Medulla oblongata (tissue), 1 donor: Measurements from ENCODE around the gene JMJD1C.
A peak's percentile ranks its signal among the peaks of the same experiment; 100 is the strongest.

Source experiments
- DNase-seq: peaks from one replicate; pipeline ENCODE4 v3.0.0-alpha.2; 2015; ENCODE audit errors: extremely low spot score

Gene JMJD1C

DNA sequence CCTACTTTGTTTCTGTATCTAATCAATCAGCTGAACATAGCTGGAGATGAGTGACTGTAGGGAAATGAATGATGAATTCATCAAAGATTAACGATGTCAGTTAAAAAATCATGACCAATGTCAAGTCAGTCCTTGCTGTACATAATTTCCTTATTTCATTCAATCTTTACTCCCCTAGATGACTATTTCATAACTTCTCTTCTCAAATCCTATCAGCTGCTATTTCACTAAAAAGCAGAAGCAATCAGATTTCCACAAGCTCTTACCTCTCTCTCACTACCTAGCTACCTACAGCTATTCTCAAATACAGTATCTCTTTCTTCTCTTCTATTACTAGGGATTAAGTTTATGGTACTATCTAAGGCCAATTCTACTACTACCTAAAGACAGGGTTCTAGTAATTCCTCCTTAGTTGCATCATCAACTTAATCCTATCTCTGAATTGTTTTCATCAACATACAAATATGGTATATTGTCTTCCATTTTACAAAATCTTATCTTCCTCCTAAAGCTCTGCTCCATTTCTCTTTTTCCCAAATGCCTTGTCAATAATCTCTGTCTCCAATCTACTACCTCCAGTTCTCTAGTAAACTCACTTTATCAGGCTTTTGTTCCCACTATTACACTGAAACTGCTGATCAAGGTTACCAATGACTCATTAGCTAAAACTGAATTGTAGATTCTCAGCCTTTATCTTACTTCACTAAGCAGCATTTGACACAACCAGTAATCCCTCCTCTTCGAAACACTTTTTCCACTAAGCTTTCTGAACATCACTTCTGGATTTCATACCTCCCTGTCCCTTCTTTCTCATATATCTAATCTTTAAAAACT is 28.4 kb downstream of the JMJD1C start:
- DNase-seq = no peak

DNA sequence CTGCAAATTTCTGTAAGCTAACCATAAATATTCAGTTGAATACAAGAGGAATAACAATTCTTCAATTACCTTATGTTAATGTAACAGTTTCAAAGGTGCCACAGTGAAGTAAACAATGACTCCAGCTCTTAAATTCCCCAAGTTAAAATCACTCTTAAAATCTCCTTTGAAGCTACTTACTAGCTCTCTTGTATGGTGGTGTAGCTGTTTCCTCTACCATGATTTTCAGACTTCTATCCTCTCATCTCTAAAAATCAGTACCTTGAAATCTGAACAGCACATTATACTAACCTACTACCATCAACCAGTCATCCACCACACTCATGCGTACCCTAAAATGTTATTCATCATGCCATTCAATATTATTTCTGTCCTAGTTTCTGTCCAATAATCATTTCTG is 29.6 kb downstream of the JMJD1C start:
- no peak for DNase-seq

DNA sequence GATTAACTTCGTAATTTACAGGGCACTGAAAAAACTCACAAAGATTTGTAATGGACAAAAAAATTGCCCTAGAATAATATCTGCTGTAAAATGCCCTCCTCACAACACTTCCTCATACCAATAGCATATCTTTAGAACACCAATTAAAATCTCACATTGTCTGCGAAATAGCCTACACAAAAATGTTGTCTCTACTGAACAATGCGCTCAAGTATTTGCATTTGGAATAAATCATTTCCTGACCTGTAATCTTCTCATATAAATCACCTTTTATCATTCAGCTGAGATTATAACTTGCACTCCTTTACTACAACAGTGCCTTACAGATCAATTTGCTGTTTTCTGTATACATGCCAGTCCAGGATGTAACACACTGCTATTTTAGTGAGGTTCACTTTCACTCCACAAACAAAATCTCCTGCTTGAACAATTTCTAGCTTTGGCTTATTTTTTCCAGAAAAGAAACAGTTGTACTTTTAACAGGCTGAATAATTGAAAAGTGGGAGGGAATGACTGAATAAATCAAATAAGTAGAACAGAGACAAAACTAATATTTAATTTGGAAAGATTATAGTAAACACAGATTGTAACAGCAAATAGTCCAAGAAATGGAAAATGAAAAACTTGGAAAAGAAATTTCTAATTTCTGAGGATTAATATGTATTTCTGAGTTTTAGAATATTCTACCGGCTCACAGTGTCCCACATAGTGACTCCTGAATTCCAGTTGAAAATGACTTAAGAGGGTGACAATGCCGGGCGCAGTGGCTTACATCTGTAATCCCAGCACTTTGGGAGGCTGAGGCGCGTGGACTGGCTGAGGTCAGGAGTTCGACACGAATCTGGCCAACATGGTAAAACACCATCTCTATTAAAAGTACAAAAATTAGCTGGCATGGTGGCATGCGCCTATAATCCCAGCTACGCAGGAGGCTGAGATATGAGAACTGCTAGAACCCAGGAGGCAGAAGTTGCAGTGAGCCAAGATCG is 30.6 kb downstream of the JMJD1C start:
- no peak for DNase-seq

DNA sequence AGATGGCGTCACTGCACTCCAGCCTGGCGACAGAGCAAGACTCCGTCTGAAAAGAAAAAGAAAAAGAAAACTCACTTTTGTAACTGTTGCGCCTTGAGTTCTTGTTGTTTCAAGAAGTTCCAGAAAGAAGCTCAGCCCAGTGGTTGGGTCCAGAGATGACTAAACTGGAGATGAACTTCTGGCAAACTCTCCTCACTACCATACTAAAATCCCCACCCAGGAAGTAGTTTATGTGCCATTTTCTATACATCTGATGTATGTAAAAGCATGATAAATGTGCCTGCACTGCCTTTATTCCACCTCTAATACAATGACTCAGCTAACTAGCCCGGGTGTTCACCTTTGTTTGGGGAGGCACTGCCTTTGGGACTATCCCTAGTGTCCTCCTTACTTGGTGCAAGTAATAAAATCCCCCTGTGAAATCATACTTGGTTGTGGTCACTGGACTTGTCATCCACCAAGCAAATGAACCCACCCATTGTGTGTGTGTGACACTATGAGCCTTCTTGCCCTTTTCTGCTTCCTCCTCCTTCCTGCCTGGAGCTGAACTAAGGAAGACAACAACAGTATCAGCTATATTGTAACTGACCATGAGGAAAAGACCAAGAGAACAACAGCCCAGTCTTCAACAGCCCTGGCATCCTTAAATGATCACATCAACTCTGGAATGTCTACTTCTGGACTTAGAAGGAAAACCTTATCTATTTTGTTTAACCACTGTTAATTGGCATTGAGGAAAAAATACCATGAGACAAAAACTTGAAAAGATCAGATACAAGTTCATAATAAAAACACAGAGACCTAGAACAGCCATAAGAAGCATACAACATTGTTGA is 33.6 kb downstream of the JMJD1C start:
- no peak for DNase-seq

DNA sequence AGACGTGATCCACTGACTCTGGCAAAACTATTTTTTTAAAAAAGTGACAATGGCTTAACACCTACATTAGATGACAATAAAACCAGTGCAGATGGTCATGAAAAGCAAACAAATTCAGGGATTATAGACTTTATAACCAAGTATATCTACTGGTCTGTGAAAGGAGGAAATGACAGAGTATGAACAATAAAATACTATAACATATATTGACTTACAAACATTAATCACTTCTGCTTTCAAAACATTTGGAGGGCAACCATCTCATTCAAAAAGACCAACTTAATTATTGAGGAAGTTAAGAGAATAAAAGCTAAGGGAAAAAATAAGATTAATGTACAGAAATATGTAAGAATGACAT is 34.8 kb downstream of the JMJD1C start:
- no peak for DNase-seq

DNA sequence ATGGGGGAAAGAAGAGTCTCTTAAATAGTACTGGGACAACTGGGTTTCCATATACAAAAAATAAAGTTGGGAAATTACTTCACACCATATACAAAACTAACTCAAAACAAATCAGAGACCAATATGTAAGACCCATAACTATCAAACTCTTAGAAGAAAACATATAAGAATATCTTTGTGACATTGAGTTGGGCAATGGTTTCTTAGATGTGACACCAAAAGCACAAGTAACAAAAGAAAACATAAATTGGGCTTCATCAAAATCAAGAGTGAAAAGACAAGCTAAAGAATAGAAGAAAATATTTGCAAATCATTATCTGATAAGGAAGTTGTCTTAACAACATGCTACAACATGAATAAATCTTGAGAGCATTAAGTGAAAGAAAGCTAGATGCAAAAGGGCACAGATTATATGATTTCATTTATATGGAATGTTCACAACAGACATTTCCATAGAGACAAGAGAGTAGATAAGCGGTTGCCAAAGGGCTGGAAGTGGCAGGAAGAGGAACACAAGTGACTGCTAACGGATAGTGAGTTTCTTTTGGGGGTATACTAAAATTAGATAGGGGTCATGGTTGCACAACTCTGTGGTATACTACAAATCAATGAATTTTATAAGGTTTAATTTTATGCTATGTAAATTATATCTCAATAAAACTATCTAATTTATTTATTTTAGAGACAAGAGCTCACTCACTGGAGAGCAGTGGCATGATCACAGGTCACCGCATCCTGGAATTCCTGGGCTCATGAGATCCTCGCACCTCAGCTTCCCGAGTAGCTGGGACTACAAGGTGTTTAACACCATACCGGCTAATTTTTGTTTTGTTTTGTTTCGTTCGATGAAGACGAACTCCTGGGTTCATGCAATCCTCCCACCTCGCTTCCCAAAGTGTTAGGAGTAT is 35.4 kb downstream of the JMJD1C start:
- no peak for DNase-seq

DNA sequence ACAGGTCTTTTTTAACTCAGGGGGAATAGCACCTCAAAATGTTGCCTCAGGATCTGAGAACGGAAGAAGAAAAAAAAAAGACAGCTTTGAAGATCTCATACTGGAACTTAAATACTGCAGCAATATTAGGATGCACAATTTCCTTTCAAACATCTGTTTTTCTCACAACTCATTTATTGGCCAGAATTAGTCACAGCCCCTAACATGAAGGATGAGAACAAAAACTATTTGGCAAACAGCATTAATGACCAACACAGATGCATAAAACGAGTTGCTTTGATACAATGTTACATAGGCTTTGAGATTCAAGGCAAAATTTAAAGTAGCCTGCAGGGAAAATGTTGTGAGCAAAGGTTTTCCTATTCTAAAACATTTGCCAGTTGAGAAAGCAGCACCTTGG is 36.5 kb downstream of the JMJD1C start:
- DNase-seq = no peak

DNA sequence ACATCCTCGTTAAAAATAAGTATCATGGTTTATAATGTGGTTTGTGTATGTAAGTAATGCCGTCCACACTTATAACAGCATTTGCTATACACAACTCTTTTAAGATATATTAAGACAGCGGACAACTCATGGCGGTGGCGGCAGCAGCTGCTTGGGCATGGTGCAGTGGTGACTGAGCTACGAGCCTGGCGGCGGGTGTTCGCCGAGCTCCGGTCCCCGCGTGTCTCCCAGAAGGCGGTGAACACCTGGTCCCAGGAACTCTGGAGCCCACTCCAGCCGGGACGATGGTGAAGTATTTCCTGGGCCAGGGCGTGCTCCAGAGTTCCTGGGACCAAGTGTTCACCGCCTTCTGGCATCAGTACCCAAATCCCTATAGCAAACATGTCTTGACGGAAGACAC is 38.8 kb downstream of the JMJD1C start:
- no peak for DNase-seq

DNA sequence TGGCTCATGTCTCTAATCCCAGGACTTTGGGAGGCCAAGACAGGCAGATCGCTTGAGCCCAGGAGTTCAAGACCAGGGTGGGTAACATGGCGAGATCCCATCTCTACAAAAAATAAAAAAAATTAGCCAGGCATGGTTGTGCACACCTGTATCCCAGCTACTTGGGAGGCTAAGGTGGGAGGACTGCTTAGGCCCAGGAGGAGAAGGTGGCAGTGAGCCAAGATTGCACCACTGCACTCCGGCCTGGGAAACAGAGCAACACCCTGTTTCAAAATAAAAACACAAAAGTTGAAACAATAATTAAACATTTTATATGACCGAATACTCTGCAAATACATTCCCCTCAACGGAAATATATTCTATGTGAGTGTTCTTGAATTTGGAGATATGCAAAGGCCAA is 40.3 kb downstream of the JMJD1C start:
- DNase-seq = no peak

DNA sequence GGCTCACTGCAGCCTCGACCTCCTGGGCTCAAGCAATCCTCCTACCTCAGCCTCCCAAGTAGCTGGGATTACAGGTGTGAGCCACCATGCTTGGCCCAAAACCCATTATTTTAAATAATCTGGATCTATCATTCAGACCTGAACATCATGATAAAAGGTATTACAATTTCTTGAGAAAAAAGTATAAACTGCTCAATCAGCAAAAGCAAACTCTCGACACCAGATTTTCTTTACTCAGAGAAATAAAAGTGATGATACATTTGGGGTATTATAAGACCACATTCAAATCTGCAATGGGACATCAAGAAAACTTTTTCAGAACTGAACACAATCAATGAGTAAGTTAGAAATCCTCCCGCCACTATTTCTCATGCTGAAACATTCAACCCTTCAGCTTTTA is 41.2 kb downstream of the JMJD1C start:
- no peak for DNase-seq

DNA sequence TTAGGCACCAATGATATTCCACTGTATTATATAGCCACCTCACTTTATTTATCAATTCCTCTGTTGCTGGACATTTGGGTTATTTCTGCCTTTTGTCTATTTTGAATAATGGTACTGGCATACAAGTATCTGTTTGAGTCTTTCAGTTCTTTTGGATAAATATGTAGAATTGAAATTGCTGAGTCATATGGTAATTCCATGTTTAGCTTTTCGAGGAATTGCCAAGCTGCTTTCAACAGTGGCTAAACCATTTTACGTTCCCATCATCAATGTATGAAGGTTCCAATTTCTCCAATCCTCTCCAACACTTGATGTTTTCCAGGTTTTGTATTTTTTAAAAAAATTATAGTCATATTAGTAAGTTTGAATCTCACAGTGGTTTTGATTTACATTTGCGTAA is 42.3 kb downstream of the JMJD1C start:
- DNase-seq = no peak

DNA sequence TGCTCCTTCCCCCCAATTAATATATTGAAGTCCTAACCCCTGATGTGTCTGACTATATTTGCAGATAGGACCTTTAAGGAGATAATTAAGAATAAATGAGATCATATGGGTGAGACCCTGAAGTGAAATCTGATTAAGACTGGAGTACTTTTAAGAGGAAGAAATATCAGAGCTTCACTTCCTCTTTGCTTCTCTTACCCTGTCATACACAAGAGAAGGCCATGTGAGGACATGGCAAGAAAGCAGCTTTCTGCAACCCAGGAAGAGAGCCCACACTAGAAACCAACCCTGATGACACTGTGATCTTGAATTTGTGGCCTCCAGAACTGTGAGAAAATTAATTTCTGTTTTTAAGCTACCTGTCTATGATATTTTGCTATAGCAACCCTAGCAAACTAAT is 44.2 kb downstream of the JMJD1C start:
- peak; percentile 48 for DNase-seq

DNA sequence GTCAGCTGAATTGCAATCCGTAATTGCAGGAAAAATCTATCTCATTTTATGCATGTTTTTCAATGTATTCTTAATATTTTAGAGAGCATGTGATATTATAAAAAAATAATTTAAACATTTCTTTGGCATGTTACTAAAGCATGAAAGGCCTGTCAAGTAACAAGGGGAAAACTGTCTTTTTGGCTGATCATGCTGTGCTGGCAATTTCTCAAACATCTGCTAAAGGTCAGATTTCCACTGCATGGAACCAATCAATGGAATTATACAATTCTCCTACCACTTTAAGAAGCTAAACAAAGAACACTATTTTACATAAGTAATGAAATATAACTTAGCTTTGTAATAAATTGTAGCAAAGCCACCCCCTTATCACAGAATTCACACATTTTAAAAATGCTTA is 49.4 kb downstream of the JMJD1C start:
- no peak for DNase-seq

DNA sequence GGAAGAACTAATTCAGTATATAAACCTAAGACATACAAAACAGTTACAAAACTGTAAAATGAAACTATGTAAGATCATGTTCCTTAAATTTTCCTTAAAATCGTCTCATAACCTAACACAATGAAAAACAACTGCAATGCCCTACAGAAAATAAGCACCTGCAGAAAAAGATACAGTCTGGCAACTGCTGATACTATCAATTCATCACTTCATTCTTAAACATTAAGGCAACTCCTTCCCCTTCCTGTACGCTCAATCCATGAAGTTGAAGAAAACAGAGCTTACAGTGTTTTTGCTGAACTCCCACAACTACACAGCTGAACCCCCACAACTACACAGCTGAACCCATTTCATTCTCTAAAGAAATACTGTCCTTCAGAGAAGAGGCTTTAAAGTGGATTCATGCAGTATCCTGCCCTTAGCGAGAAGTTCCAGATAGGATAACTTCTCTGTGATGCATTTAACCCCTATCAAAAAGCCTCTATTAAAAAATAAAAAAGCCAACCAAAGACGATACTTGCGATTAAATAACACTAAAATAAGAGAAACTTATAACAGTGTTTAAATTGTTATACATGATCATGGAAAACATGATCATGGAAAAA is 50.0 kb downstream of the JMJD1C start:
- DNase-seq = no peak

DNA sequence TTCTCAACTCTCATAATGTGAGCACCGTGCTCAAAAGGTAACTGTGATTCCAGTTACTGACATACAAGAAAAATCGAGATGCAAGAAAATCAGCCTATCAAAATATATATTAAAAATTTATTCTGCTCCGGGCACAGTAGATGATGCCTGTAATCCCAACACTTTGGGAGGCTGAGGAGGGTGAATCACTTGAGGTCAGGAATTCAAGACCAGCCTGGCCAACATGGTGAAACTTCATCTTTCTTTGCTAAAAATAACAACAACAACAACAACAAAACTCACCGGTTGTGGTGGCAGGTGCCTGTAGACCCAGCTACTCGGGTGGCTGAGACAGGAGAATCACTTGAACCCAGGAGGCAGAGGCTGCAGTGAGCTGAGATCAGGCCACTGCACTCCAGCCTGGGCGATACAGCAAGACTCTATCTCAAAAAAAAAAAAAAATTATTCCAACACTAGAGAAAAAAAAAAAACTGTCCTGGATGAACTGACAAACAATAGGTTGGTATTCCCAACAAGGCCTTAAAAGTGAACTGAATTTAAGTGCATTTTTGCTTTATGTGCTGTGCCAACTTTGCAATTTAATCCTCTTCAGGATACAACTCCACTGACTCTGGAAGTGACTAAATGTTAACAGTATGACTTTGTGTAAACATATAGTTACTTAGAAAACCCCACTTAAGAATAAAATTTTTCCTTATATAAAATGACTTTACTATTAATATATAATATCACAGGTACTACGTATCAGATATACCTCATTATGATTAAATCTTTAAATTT is 51.1 kb downstream of the JMJD1C start:
- no peak for DNase-seq

DNA sequence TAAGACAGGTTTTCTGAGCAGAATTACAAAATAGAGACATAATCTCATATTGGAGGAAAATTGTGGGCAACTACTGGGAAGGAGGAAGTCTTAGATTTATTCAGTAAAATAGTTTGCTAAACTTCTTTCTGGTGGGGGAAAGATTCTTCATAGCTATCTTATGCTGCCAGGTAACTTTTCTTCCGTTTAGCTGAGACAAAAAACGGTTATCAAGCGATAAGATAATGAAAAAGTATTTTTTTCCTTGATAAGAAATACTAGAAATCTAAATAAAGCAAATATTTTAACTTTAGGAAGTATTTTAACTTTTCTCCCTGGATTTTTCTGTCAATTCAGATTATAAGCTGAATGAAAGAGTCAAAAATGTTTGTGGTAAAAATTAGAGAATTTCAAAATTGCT is 52.3 kb downstream of the JMJD1C start:
- no peak for DNase-seq

DNA sequence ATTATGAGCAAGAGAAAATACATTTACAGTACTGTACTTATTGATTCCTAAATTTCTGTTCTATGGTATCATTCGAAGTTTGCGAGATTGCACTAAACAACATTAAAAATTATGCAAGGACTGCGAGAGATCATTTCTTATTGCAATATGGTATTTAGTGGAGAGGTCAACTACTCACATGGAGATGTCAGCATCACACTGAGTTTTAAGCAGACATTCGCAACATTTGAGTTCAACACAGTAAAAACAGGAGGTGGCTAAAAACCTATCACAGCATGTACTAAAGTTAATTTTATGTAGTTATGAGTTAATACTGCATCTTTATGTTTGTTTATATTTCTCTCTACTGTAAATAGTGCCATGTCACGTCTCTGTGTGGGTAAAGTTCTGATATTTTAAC is 53.5 kb downstream of the JMJD1C start:
- no peak for DNase-seq

DNA sequence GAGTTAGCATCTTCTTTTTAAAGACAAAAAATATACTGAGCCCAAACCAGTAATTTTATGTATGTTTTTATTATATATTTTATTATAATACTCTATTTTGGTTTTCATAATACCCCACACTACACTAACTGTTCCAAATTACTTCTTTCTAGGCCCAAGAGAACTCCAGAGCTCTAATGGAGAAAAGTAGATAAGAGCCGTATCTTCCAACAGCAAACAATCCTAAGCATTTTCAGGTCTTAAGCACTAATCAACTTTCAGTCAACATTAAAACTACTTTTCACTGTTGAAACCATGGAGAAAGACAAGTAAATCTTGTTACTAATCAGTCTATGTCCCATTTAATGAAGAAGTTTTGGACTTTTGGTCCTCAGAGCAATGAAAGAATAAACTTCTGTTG is 55.1 kb downstream of the JMJD1C start:
- no peak for DNase-seq

DNA sequence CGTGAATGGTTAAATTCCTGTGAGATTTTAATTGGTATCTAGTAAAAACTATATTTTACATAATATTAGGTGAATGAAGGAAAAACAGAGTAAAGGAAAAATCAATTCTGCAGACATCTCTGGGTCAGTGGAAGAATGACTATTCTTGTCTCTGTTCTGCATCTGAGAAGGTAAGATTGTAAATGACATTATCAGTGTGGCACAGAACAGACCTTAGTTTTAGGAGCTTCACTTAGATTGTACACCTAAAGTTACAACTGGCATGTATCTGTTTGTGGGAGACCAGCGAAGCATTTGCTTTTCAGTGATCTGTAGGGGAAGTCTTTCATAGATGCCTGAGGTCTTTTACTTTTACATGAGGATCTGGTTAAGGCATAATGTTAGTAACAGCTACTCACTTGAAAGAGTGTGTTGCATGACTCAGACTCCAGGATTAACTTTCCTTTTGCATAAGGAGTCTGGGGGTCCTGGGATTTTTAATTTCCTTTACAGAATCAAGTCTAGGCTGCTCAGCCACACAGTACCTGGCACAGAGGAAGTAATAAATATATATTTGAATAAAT is 56.2 kb downstream of the JMJD1C start:
- DNase-seq = no peak
